Measurements from ENCODE around the gene TRNAU1AP.
"Not testable (repeated sequence)": the region's sequence is repeated elsewhere in the genome, so short reads cannot be mapped to it uniquely, and the experiment has no call there.

TRNAU1AP gene

GRCh38 chr1:28512058-28512611 lies 40.8 kb upstream of the TRNAU1AP start:
- Histone ChIP-seq H3K9ac (ENCODE audit: low read length) (no peak overlapping the region), H3K9me3 (ENCODE audit: low read length) (no peaks in the 10 kb centered on the region), H3K4me1 (ENCODE audit: insufficient read depth, low read length) (peaks cover 26% of the 10 kb centered on the region), H3K36me3 (ENCODE audit: insufficient read depth, low read length) (peaks cover 45% of the 10 kb centered on the region), H3K4me3 (ENCODE audit: low read depth in 1 of 2, low read length in 2 of 2) (no peak overlapping the region), H3K27ac (ENCODE audit: low read depth, low read length) (no peak overlapping the region), H3K27me3 (ENCODE audit: control insufficient read depth in 1 of 2, insufficient read depth in 2 of 2, low read length in 2 of 2) (no peaks in the 10 kb centered on the region)

GRCh38 chr1:28514445-28514933 lies 38.4 kb upstream of the TRNAU1AP start:
- H3K4me3 ChIP-seq (ENCODE audit: low read depth in 1 of 2, low read length in 2 of 2); H3K27ac ChIP-seq (ENCODE audit: low read depth, low read length); H3K27me3 ChIP-seq (ENCODE audit: control insufficient read depth in 1 of 2, insufficient read depth in 2 of 2, low read length in 2 of 2); H3K9ac ChIP-seq (ENCODE audit: low read length); H3K9me3 ChIP-seq (ENCODE audit: low read length): not testable (repeated sequence)
- peaks cover 28% of the 10 kb centered on the region for H3K36me3 ChIP-seq (ENCODE audit: insufficient read depth, low read length)
- peaks cover 26% of the 10 kb centered on the region for H3K4me1 ChIP-seq (ENCODE audit: insufficient read depth, low read length)

GRCh38 chr1:28516518-28516956 lies 36.3 kb upstream of the TRNAU1AP start:
- peaks cover 11% of the 10 kb centered on the region for H3K36me3 ChIP-seq (ENCODE audit: insufficient read depth, low read length)
- H3K27ac ChIP-seq (ENCODE audit: low read depth, low read length), result no peak overlapping the region
- no peaks in the 10 kb centered on the region for H3K9me3 ChIP-seq (ENCODE audit: low read length)
- no peak overlapping the region for H3K9ac ChIP-seq (ENCODE audit: low read length)
- H3K4me3 ChIP-seq (ENCODE audit: low read depth in 1 of 2, low read length in 2 of 2), result no peak overlapping the region
- peaks cover 17% of the 10 kb centered on the region for H3K4me1 ChIP-seq (ENCODE audit: insufficient read depth, low read length)
- H3K27me3 ChIP-seq (ENCODE audit: control insufficient read depth in 1 of 2, insufficient read depth in 2 of 2, low read length in 2 of 2), result no peaks in the 10 kb centered on the region

- Histone ChIP-seq H3K9me3 (ENCODE audit: low read length) (no peaks in the 10 kb centered on the region), H3K27me3 (ENCODE audit: control insufficient read depth in 1 of 2, insufficient read depth in 2 of 2, low read length in 2 of 2) (no peaks in the 10 kb centered on the region), H3K36me3 (ENCODE audit: insufficient read depth, low read length) (peaks cover 5% of the 10 kb centered on the region), H3K9ac (ENCODE audit: low read length) (peak overlapping the region; percentile 32), H3K4me3 (ENCODE audit: low read depth in 1 of 2, low read length in 2 of 2) (peak overlapping the region; percentile 53 to 66), H3K4me1 (ENCODE audit: insufficient read depth, low read length) (peaks cover 13% of the 10 kb centered on the region), H3K27ac (ENCODE audit: low read depth, low read length) (peak overlapping the region; percentile 12)
These were observed 35.3 kb upstream of the TRNAU1AP start for GRCh38 chr1:28517649-28517999.

GRCh38 chr1:28518000-28518744 lies 34.7 kb upstream of the TRNAU1AP start:
- Histone ChIP-seq H3K4me1 (ENCODE audit: insufficient read depth, low read length) (peaks cover 13% of the 10 kb centered on the region), H3K9ac (ENCODE audit: low read length) (peak overlapping the region; percentile 32), H3K4me3 (ENCODE audit: low read depth in 1 of 2, low read length in 2 of 2) (peak overlapping the region; percentile 53 to 68)

GRCh38 chr1:28518745-28519341 lies 34.0 kb upstream of the TRNAU1AP start:
- no peak overlapping the region for H3K9ac ChIP-seq (ENCODE audit: low read length)
- H3K9me3 ChIP-seq (ENCODE audit: low read length), result no peaks in the 10 kb centered on the region
- H3K4me3 ChIP-seq (ENCODE audit: low read depth in 1 of 2, low read length in 2 of 2), result peak overlapping the region; percentile 36 to 68

More at GRCh38 chr1:28518000-28518744, 34.7 kb upstream of the TRNAU1AP start:
- no peaks in the 10 kb centered on the region for H3K27me3 ChIP-seq (ENCODE audit: control insufficient read depth in 1 of 2, insufficient read depth in 2 of 2, low read length in 2 of 2)
- no peaks in the 10 kb centered on the region for H3K9me3 ChIP-seq (ENCODE audit: low read length)
- peaks cover 5% of the 10 kb centered on the region for H3K36me3 ChIP-seq (ENCODE audit: insufficient read depth, low read length)
- peak overlapping the region; percentile 36 for H3K27ac ChIP-seq (ENCODE audit: low read depth, low read length)

GRCh38 chr1:28519946-28520725 lies 32.7 kb upstream of the TRNAU1AP start:
- Histone ChIP-seq H3K36me3 (ENCODE audit: insufficient read depth, low read length) (no peaks in the 10 kb centered on the region), H3K9ac (ENCODE audit: low read length) (no peak overlapping the region), H3K9me3 (ENCODE audit: low read length) (no peaks in the 10 kb centered on the region), H3K27ac (ENCODE audit: low read depth, low read length) (no peak overlapping the region), H3K4me1 (ENCODE audit: insufficient read depth, low read length) (peaks cover 13% of the 10 kb centered on the region), H3K4me3 (ENCODE audit: low read depth in 1 of 2, low read length in 2 of 2) (no peak overlapping the region), H3K27me3 (ENCODE audit: control insufficient read depth in 1 of 2, insufficient read depth in 2 of 2, low read length in 2 of 2) (no peaks in the 10 kb centered on the region)

More at GRCh38 chr1:28518745-28519341, 34.0 kb upstream of the TRNAU1AP start:
- Histone ChIP-seq H3K36me3 (ENCODE audit: insufficient read depth, low read length) (peaks cover 5% of the 10 kb centered on the region), H3K4me1 (ENCODE audit: insufficient read depth, low read length) (peaks cover 13% of the 10 kb centered on the region), H3K27ac (ENCODE audit: low read depth, low read length) (no peak overlapping the region), H3K27me3 (ENCODE audit: control insufficient read depth in 1 of 2, insufficient read depth in 2 of 2, low read length in 2 of 2) (no peaks in the 10 kb centered on the region)

GRCh38 chr1:28520796-28521195 lies 32.1 kb upstream of the TRNAU1AP start:
- H3K27me3 ChIP-seq (ENCODE audit: control insufficient read depth in 1 of 2, insufficient read depth in 2 of 2, low read length in 2 of 2); H3K27ac ChIP-seq (ENCODE audit: low read depth, low read length): not testable (repeated sequence)
- peaks cover 13% of the 10 kb centered on the region for H3K4me1 ChIP-seq (ENCODE audit: insufficient read depth, low read length)

GRCh38 chr1:28521502-28522164 lies 31.3 kb upstream of the TRNAU1AP start:
- Histone ChIP-seq H3K27ac (ENCODE audit: low read depth, low read length) (no peak overlapping the region), H3K36me3 (ENCODE audit: insufficient read depth, low read length) (no peaks in the 10 kb centered on the region), H3K27me3 (ENCODE audit: control insufficient read depth in 1 of 2, insufficient read depth in 2 of 2, low read length in 2 of 2) (no peaks in the 10 kb centered on the region), H3K4me1 (ENCODE audit: insufficient read depth, low read length) (peaks cover 13% of the 10 kb centered on the region), H3K9me3 (ENCODE audit: low read length) (no peaks in the 10 kb centered on the region), H3K4me3 (ENCODE audit: low read depth in 1 of 2, low read length in 2 of 2) (no peak overlapping the region), H3K9ac (ENCODE audit: low read length) (no peak overlapping the region)

More at GRCh38 chr1:28520796-28521195, 32.1 kb upstream of the TRNAU1AP start:
- H3K4me3 ChIP-seq (ENCODE audit: low read depth in 1 of 2, low read length in 2 of 2); H3K9ac ChIP-seq (ENCODE audit: low read length); H3K9me3 ChIP-seq (ENCODE audit: low read length); H3K36me3 ChIP-seq (ENCODE audit: insufficient read depth, low read length): not testable (repeated sequence)

GRCh38 chr1:28522537-28522936 lies 30.3 kb upstream of the TRNAU1AP start:
- not testable (repeated sequence) for H3K27ac ChIP-seq (ENCODE audit: low read depth, low read length); H3K4me3 ChIP-seq (ENCODE audit: low read depth in 1 of 2, low read length in 2 of 2); H3K27me3 ChIP-seq (ENCODE audit: control insufficient read depth in 1 of 2, insufficient read depth in 2 of 2, low read length in 2 of 2); H3K9ac ChIP-seq (ENCODE audit: low read length); H3K9me3 ChIP-seq (ENCODE audit: low read length); H3K36me3 ChIP-seq (ENCODE audit: insufficient read depth, low read length)
- H3K4me1 ChIP-seq (ENCODE audit: insufficient read depth, low read length), result peaks cover 11% of the 10 kb centered on the region

Measured in muscle layer of colon (tissue), 2 donors.